ENCODE results near the gene APEX1.

- TF ChIP-seq EP300 (IDR thresholded peaks at IDR 0.05) (no peak), POLR2A (IDR thresholded peaks at IDR 0.05) (no peak)
- TF ChIP-seq, protein P1, sequence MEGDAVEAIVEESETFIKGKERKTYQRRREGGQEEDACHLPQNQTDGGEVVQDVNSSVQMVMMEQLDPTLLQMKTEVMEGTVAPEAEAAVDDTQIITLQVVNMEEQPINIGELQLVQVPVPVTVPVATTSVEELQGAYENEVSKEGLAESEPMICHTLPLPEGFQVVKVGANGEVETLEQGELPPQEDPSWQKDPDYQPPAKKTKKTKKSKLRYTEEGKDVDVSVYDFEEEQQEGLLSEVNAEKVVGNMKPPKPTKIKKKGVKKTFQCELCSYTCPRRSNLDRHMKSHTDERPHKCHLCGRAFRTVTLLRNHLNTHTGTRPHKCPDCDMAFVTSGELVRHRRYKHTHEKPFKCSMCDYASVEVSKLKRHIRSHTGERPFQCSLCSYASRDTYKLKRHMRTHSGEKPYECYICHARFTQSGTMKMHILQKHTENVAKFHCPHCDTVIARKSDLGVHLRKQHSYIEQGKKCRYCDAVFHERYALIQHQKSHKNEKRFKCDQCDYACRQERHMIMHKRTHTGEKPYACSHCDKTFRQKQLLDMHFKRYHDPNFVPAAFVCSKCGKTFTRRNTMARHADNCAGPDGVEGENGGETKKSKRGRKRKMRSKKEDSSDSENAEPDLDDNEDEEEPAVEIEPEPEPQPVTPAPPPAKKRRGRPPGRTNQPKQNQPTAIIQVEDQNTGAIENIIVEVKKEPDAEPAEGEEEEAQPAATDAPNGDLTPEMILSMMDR (IDR thresholded peaks at IDR 0.05): no peak
These were observed 13.6 kb upstream of the APEX1 start for GRCh38 chr14:20441461-20441860.

All from tibial nerve (tissue), 4 donors.